Measurements from ENCODE around the gene ANKRD27.

Gene ANKRD27

GRCh38 chr19:32599258-32599657 lies 75.7 kb downstream of the ANKRD27 start:
- no peak overlapping the region for H2AFZ ChIP-seq (ENCODE audit: insufficient read depth, low read length, poor library complexity)
- H3K18ac ChIP-seq (ENCODE audit: low read length) = no peak overlapping the region
- H2BK12ac ChIP-seq (ENCODE audit: low read length) = no peak overlapping the region
- no peak overlapping the region for H2AK5ac ChIP-seq (ENCODE audit: low read length)
- H3K14ac ChIP-seq (ENCODE audit: low read length) = no peak overlapping the region
- H3K36me3 ChIP-seq (ENCODE audit: control insufficient read depth in 1 of 2, insufficient read depth in 2 of 2, low read length in 2 of 2) = peaks cover 34 to 42% of the 10 kb centered on the region in 2 experiments
- no peak overlapping the region for H4K8ac ChIP-seq (ENCODE audit: low read depth, low read length)
- H2BK5ac ChIP-seq (ENCODE audit: low read depth, low read length, poor library complexity) = no peak overlapping the region
- H3K79me1 ChIP-seq (ENCODE audit: low read length) = no peaks in the 10 kb centered on the region
- no peak overlapping the region for H3K23ac ChIP-seq (ENCODE audit: low read length)
- H3K4ac ChIP-seq (ENCODE audit: low read depth, low read length) = no peak overlapping the region
- no peaks in the 10 kb centered on the region for H3K79me2 ChIP-seq (ENCODE audit: control insufficient read depth, insufficient read depth, low read length, poor library complexity)
- H4K12ac ChIP-seq (ENCODE audit: low read depth, low read length) = no peak overlapping the region
- no peak overlapping the region for H3K9ac ChIP-seq (ENCODE audit: low read length)
- WGBS (ENCODE audit: extremely low coverage, insufficient coverage, insufficient read length) = no CpG with 5 or more reads among the region's 6 CpGs
- no peak overlapping the region for H3K27ac ChIP-seq (ENCODE audit: low read depth, low read length)
- H3K27me3 ChIP-seq (ENCODE audit: insufficient read depth, low read length) = no peaks in the 10 kb centered on the region
- H3K4me3 ChIP-seq (ENCODE audit: low read depth, low read length) = no peak overlapping the region
- no peaks in the 10 kb centered on the region for H3K4me1 ChIP-seq (ENCODE audit: control insufficient read depth in 1 of 2, insufficient read depth in 2 of 2, low read length in 2 of 2)
- no peak overlapping the region for H4K91ac ChIP-seq (ENCODE audit: low read depth, low read length)
- peaks cover 3% of the 10 kb centered on the region for H3K9me3 ChIP-seq (ENCODE audit: insufficient read depth, low read depth, low read length)
- no peak overlapping the region for H3K4me2 ChIP-seq (ENCODE audit: low read length)
- no peak for DNase-seq
- H2BK120ac ChIP-seq (ENCODE audit: insufficient read depth, low read length, poor library complexity) = no peak overlapping the region

GRCh38 chr19:32598022-32598421 lies 77.0 kb downstream of the ANKRD27 start:
- Histone ChIP-seq H3K18ac (ENCODE audit: low read length) (no peak overlapping the region), H3K23ac (ENCODE audit: low read length) (no peak overlapping the region), H3K36me3 (ENCODE audit: control insufficient read depth in 1 of 2, insufficient read depth in 2 of 2, low read length in 2 of 2) (peaks cover 30 to 36% of the 10 kb centered on the region in 2 experiments), H2BK120ac (ENCODE audit: insufficient read depth, low read length, poor library complexity) (no peak overlapping the region), H2AK5ac (ENCODE audit: low read length) (no peak overlapping the region), H3K9ac (ENCODE audit: low read length) (no peak overlapping the region), H2AFZ (ENCODE audit: insufficient read depth, low read length, poor library complexity) (no peak overlapping the region), H3K27ac (ENCODE audit: low read depth, low read length) (no peak overlapping the region), H4K12ac (ENCODE audit: low read depth, low read length) (no peak overlapping the region), H4K91ac (ENCODE audit: low read depth, low read length) (no peak overlapping the region), H3K79me1 (ENCODE audit: low read length) (no peaks in the 10 kb centered on the region), H3K4me2 (ENCODE audit: low read length) (no peak overlapping the region), H3K9me3 (ENCODE audit: insufficient read depth, low read depth, low read length) (no peaks in the 10 kb centered on the region), H3K14ac (ENCODE audit: low read length) (no peak overlapping the region), H3K4me1 (ENCODE audit: control insufficient read depth in 1 of 2, insufficient read depth in 2 of 2, low read length in 2 of 2) (no peaks in the 10 kb centered on the region), H2BK5ac (ENCODE audit: low read depth, low read length, poor library complexity) (no peak overlapping the region), H3K27me3 (ENCODE audit: insufficient read depth, low read length) (no peaks in the 10 kb centered on the region), H4K8ac (ENCODE audit: low read depth, low read length) (no peak overlapping the region), H2BK12ac (ENCODE audit: low read length) (no peak overlapping the region), H3K4ac (ENCODE audit: low read depth, low read length) (no peak overlapping the region), H3K79me2 (ENCODE audit: control insufficient read depth, insufficient read depth, low read length, poor library complexity) (no peaks in the 10 kb centered on the region), H3K4me3 (ENCODE audit: low read depth, low read length) (no peak overlapping the region)
- no CpG with 5 or more reads among the region's 11 CpGs for WGBS (ENCODE audit: extremely low coverage, insufficient coverage, insufficient read length)
- no peak for DNase-seq

GRCh38 chr19:32595491-32595890 lies 79.5 kb downstream of the ANKRD27 start:
- H3K14ac ChIP-seq (ENCODE audit: low read length) = no peak overlapping the region
- no peaks in the 10 kb centered on the region for H3K79me1 ChIP-seq (ENCODE audit: low read length)
- WGBS (ENCODE audit: extremely low coverage, insufficient coverage, insufficient read length) = no CpG with 5 or more reads among the region's 6 CpGs
- no peak overlapping the region for H3K9ac ChIP-seq (ENCODE audit: low read length)
- no peaks in the 10 kb centered on the region for H3K4me1 ChIP-seq (ENCODE audit: control insufficient read depth in 1 of 2, insufficient read depth in 2 of 2, low read length in 2 of 2)
- H4K8ac ChIP-seq (ENCODE audit: low read depth, low read length) = no peak overlapping the region
- H3K36me3 ChIP-seq (ENCODE audit: control insufficient read depth in 1 of 2, insufficient read depth in 2 of 2, low read length in 2 of 2) = peaks cover 30 to 36% of the 10 kb centered on the region in 2 experiments
- no peak overlapping the region for H3K4me3 ChIP-seq (ENCODE audit: low read depth, low read length)
- H4K12ac ChIP-seq (ENCODE audit: low read depth, low read length) = no peak overlapping the region
- no peak overlapping the region for H3K4ac ChIP-seq (ENCODE audit: low read depth, low read length)
- no peak overlapping the region for H3K4me2 ChIP-seq (ENCODE audit: low read length)
- no peak overlapping the region for H3K23ac ChIP-seq (ENCODE audit: low read length)
- no peak overlapping the region for H4K91ac ChIP-seq (ENCODE audit: low read depth, low read length)
- DNase-seq = no peak
- no peaks in the 10 kb centered on the region for H3K79me2 ChIP-seq (ENCODE audit: control insufficient read depth, insufficient read depth, low read length, poor library complexity)
- no peaks in the 10 kb centered on the region for H3K9me3 ChIP-seq (ENCODE audit: insufficient read depth, low read depth, low read length)
- no peak overlapping the region for H3K18ac ChIP-seq (ENCODE audit: low read length)
- no peaks in the 10 kb centered on the region for H3K27me3 ChIP-seq (ENCODE audit: insufficient read depth, low read length)
- no peak overlapping the region for H3K27ac ChIP-seq (ENCODE audit: low read depth, low read length)
- no peak overlapping the region for H2BK120ac ChIP-seq (ENCODE audit: insufficient read depth, low read length, poor library complexity)
- no peak overlapping the region for H2AFZ ChIP-seq (ENCODE audit: insufficient read depth, low read length, poor library complexity)
- H2AK5ac ChIP-seq (ENCODE audit: low read length) = no peak overlapping the region
- no peak overlapping the region for H2BK5ac ChIP-seq (ENCODE audit: low read depth, low read length, poor library complexity)
- H2BK12ac ChIP-seq (ENCODE audit: low read length) = no peak overlapping the region

- H3K4ac ChIP-seq (ENCODE audit: low read depth, low read length) = no peak overlapping the region
- H3K79me1 ChIP-seq (ENCODE audit: low read length) = no peaks in the 10 kb centered on the region
- DNase-seq = no peak
- H3K9ac ChIP-seq (ENCODE audit: low read length) = no peak overlapping the region
- H4K12ac ChIP-seq (ENCODE audit: low read depth, low read length) = no peak overlapping the region
- no peak overlapping the region for H2AK5ac ChIP-seq (ENCODE audit: low read length)
- H2AFZ ChIP-seq (ENCODE audit: insufficient read depth, low read length, poor library complexity) = no peak overlapping the region
- no peak overlapping the region for H3K4me2 ChIP-seq (ENCODE audit: low read length)
- no peak overlapping the region for H3K14ac ChIP-seq (ENCODE audit: low read length)
- H3K4me1 ChIP-seq (ENCODE audit: control insufficient read depth in 1 of 2, insufficient read depth in 2 of 2, low read length in 2 of 2) = no peaks in the 10 kb centered on the region
- H4K91ac ChIP-seq (ENCODE audit: low read depth, low read length) = no peak overlapping the region
- H4K8ac ChIP-seq (ENCODE audit: low read depth, low read length) = no peak overlapping the region
- H2BK5ac ChIP-seq (ENCODE audit: low read depth, low read length, poor library complexity) = no peak overlapping the region
- no peak overlapping the region for H3K27ac ChIP-seq (ENCODE audit: low read depth, low read length)
- H2BK12ac ChIP-seq (ENCODE audit: low read length) = no peak overlapping the region
- no CpG with 5 or more reads among the region's 2 CpGs for WGBS (ENCODE audit: extremely low coverage, insufficient coverage, insufficient read length)
- H3K4me3 ChIP-seq (ENCODE audit: low read depth, low read length) = no peak overlapping the region
- H3K9me3 ChIP-seq (ENCODE audit: insufficient read depth, low read depth, low read length) = no peaks in the 10 kb centered on the region
- H2BK120ac ChIP-seq (ENCODE audit: insufficient read depth, low read length, poor library complexity) = no peak overlapping the region
- H3K79me2 ChIP-seq (ENCODE audit: control insufficient read depth, insufficient read depth, low read length, poor library complexity) = no peaks in the 10 kb centered on the region
- H3K36me3 ChIP-seq (ENCODE audit: control insufficient read depth in 1 of 2, insufficient read depth in 2 of 2, low read length in 2 of 2) = peaks cover 29 to 35% of the 10 kb centered on the region in 2 experiments
- no peak overlapping the region for H3K18ac ChIP-seq (ENCODE audit: low read length)
- no peak overlapping the region for H3K23ac ChIP-seq (ENCODE audit: low read length)
- no peaks in the 10 kb centered on the region for H3K27me3 ChIP-seq (ENCODE audit: insufficient read depth, low read length)
These were observed 81.0 kb downstream of the ANKRD27 start for GRCh38 chr19:32594021-32594420.

All from trophoblast cell (in vitro differentiated cells and primary cell).